SK-N-MC (cell line): ENCODE data around the gene ACP7.
A peak's percentile ranks its signal among the peaks of the same experiment; 100 is the strongest.

Experiments used
- DNase-seq: peaks from one replicate; pipeline ENCODE4 v3.0.0-alpha.2; 2011; ENCODE audit warnings: low read depth, low spot score
- H3K27ac ChIP-seq: fragments of 200-600 bp; sonication (generic); 2 replicates; pipeline ENCODE4 v1.5.1; 2016; ENCODE audit warnings: mixed run types
- H3K36me3 ChIP-seq: fragments of 200-600 bp; sonication (generic); 2 replicates; pipeline ENCODE4 v1.6.1; 2017; ENCODE audit warnings: antibody characterized with exemption, low read length, mixed read lengths; ENCODE audit not compliant: insufficient read depth
- H3K4me3 ChIP-seq: fragments of 200-600 bp; sonication (generic); 2 replicates; pipeline ENCODE4 v1.5.1; 2016
- H3K9ac ChIP-seq: fragments of 200-600 bp; sonication (generic); 2 replicates; pipeline ENCODE4 v1.8.0; 2017; ENCODE audit warnings: mixed run types, mixed read lengths; ENCODE audit not compliant: insufficient read length
- H3K9me3 ChIP-seq: fragments of 200-600 bp; sonication (generic); 2 replicates; pipeline ENCODE4 v1.6.1; 2017; ENCODE audit warnings: low read depth, mild to moderate bottlenecking, antibody characterized with exemption, low read length, moderate library complexity, mixed read lengths
- EZH2 ChIP-seq: fragments of 200-600 bp; sonication (generic); IDR thresholded peaks from one replicate; pipeline ENCODE4 v1.6.1; 2017; ENCODE audit warnings: antibody characterized with exemption
- FOXP2 ChIP-seq: optimal IDR thresholded peaks from 2 replicates; pipeline ENCODE3; 2011; ENCODE audit warnings: mild to moderate bottlenecking, moderate library complexity; ENCODE audit not compliant: insufficient read depth; ENCODE audit errors: extremely low read length, control extremely low read depth
- POLR2AphosphoS5 ChIP-seq: IDR thresholded peaks from 2 replicates; pipeline ENCODE4 v1.6.1; 2012; ENCODE audit warnings: mild to moderate bottlenecking, low read depth, low read length, borderline replicate concordance

ACP7 gene, protein sequence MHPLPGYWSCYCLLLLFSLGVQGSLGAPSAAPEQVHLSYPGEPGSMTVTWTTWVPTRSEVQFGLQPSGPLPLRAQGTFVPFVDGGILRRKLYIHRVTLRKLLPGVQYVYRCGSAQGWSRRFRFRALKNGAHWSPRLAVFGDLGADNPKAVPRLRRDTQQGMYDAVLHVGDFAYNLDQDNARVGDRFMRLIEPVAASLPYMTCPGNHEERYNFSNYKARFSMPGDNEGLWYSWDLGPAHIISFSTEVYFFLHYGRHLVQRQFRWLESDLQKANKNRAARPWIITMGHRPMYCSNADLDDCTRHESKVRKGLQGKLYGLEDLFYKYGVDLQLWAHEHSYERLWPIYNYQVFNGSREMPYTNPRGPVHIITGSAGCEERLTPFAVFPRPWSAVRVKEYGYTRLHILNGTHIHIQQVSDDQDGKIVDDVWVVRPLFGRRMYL

DNA sequence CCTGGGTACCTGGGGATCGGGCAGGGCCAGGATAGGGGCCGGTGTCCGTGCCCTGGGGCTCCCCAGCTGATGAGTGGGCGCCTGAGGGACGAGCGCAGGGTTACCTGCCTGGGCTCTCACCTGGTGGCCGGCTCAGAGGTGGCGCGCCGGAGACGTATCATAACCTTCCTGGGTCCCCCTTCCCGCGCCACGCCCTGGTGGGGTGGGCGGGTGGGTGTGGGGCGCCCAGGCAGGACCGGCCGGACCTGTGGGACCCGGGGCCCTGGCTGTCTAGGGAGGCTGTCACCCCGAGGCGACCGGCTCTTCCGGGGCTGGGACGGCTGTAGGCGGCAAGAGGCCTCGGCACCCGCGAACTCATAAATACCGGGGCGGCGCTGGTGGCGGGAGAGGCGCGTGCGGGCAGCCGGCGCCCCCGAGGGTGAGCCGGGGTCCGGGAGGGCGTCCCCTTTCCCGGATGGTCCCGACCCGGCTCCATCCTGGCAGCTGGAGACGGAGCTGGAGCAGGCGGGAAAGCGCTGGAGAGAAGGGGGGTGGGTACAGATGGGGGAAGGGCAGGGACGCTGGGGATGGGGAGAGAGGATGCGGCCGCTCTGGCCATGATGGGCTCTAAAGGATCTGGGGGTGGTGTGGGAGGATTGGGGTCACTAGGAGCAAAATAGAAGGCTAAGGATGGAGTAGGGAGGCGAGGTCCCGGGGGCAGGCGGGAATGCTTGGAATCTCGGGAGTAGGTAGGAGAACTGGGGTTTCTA is at the start of gene ACP7:
TSS of gene ACP7 (plus strand) at position 386 of the 749 bp plus-strand sequence. CDS start 902 bp downstream, outside the sequence.
- Histone ChIP-seq H3K36me3 (no peaks in the 10 kb centered on the region), H3K4me3 (no peak within 1 kb of the TSS), H3K9me3 (no peaks in the 10 kb centered on the region), H3K9ac (no peak within 1 kb of the TSS), H3K27ac (no peak within 1 kb of the TSS)
- TF ChIP-seq POLR2AphosphoS5: no peak
- no peak for TF ChIP-seq EZH2
- TF ChIP-seq FOXP2: no peak
- no peak for DNase-seq

GRCh38 chr19:39036581-39036980 is 47.6 kb upstream of the ACP7 start:
- Histone ChIP-seq H3K27ac (no peak overlapping the region), H3K36me3 (no peaks in the 10 kb centered on the region), H3K4me3 (no peak overlapping the region), H3K9ac (no peak overlapping the region), H3K9me3 (no peaks in the 10 kb centered on the region)
- TF ChIP-seq FOXP2 (no peak), POLR2AphosphoS5 (no peak), EZH2 (no peak)
- DNase-seq: no peak

DNA sequence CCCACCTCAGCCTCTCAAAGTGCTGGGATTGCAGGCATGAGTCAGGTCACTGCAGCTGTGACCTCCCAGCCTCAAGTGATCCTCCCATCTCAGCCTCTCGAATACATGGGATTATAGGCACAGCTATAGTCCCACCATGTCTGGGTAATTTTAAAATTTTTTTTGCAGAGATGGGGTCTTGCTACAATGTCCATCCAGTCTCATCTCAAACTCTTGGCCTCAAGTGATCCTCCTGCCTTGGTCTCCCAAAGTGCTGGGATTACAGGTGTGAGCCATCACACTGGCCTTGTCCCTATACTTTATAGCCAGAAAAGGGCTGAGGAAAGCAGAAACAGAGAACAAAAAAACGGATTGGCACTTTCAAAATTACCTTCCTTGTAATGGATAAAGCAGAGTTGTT is 47.0 kb upstream of the ACP7 start:
- no peaks in the 10 kb centered on the region for H3K36me3 ChIP-seq
- TF ChIP-seq EZH2 (no peak), FOXP2 (no peak), POLR2AphosphoS5 (no peak)

DNA sequence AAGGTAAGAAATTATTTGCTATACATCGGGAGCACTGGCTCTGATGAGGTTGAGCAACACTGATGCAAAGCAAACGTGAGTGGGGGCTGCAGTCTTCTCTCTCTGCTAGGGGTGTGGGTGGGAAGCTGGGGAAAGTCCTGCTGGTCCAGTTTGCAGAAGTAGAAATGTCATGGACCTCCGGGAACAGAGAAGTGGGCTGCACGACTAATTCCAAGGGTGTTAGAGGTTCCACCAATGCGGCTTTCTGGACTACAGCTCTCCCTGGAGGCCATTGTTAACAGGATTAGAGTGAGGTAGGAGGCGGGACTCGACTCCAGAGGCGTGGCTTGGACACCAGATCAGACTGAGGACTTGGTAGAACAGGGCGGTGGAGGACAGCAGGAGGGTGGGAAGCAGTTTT is 46.1 kb upstream of the ACP7 start:
- no peaks in the 10 kb centered on the region for H3K9me3 ChIP-seq
- DNase-seq: no peak
- TF ChIP-seq POLR2AphosphoS5 (no peak), EZH2 (no peak), FOXP2 (no peak)
- no peak overlapping the region for H3K27ac ChIP-seq
- peak overlapping the region; percentile 40 for H3K4me3 ChIP-seq
- H3K9ac ChIP-seq: no peak overlapping the region
- H3K36me3 ChIP-seq: no peaks in the 10 kb centered on the region

More for the DNA sequence above, 47.0 kb upstream of the ACP7 start:
- no peak for DNase-seq
- Histone ChIP-seq H3K4me3 (no peak overlapping the region), H3K9me3 (no peaks in the 10 kb centered on the region), H3K9ac (no peak overlapping the region), H3K27ac (no peak overlapping the region)

DNA sequence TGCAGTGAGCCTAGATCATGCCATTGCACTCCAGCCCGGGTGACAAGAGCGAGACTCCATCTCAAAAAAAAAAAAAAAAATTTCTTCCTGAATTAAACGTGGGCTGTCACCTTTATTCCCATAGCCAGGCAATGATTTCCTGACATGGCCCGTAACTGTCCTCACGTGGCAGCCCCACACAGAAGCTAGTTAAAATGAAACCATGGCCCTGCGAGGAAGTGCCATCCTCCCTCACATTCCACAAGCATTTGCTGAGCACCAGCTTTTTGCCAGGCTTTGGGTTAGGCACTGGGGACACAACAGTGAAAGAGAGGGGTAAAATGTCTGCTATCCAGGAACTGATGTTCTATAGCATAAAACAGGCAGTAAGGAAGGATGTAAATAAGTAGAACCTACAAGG is 38.7 kb upstream of the ACP7 start:
- H3K36me3 ChIP-seq: no peaks in the 10 kb centered on the region
- H3K4me3 ChIP-seq: peak overlapping the region; percentile 53
- H3K9ac ChIP-seq: no peak overlapping the region
- no peak for DNase-seq
- no peak for TF ChIP-seq EZH2
- no peak for TF ChIP-seq POLR2AphosphoS5
- TF ChIP-seq FOXP2: no peak
- no peaks in the 10 kb centered on the region for H3K9me3 ChIP-seq
- H3K27ac ChIP-seq: no peak overlapping the region

GRCh38 chr19:39046037-39046821 is 37.9 kb upstream of the ACP7 start:
- DNase-seq: no peak
- Histone ChIP-seq H3K9me3 (no peaks in the 10 kb centered on the region), H3K4me3 (peak overlapping the region; percentile 53), H3K27ac (no peak overlapping the region), H3K9ac (no peak overlapping the region), H3K36me3 (no peaks in the 10 kb centered on the region)
- TF ChIP-seq EZH2 (no peak), POLR2AphosphoS5 (no peak), FOXP2 (no peak)

GRCh38 chr19:39047073-39047472 is 37.1 kb upstream of the ACP7 start:
- no peak for TF ChIP-seq POLR2AphosphoS5
- TF ChIP-seq EZH2: no peak
- TF ChIP-seq FOXP2: no peak
- Histone ChIP-seq H3K36me3 (no peaks in the 10 kb centered on the region), H3K9ac (no peak overlapping the region), H3K27ac (no peak overlapping the region), H3K4me3 (no peak overlapping the region), H3K9me3 (no peaks in the 10 kb centered on the region)
- DNase-seq: no peak

DNA sequence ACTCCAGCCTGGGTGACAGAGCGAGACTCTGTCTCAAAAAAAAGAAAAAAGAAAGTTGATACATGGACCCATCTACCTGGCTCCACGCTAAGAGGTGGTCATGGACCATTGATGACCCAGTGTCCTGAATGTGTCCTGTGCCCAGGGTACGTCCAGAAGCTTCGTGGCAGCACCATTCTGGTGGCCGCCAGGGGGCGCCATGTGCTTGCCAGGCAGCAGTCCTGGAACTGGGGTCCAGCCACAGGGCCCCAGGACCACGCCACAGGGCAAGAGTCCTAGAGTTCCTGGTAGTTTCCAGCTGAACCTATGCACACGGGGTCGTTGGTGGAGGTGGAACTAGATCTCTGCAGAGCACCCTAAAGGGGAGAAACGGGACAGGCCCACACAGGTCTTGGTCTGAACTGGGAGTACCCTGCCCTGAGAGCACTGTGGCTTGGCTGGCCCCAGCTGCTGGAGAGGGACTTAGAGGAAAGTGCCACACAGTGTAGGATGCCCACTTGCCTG is 31.9 kb upstream of the ACP7 start:
- Histone ChIP-seq H3K27ac (no peak overlapping the region), H3K9me3 (no peaks in the 10 kb centered on the region), H3K36me3 (no peaks in the 10 kb centered on the region), H3K4me3 (no peak overlapping the region), H3K9ac (no peak overlapping the region)
- no peak for DNase-seq
- TF ChIP-seq EZH2: no peak
- no peak for TF ChIP-seq FOXP2
